ENCODE results near the gene PARP14.
"Not testable (repeated sequence)": the region's sequence is repeated elsewhere in the genome, so short reads cannot be mapped to it uniquely, and the experiment has no call there.

PARP14 gene

DNA sequence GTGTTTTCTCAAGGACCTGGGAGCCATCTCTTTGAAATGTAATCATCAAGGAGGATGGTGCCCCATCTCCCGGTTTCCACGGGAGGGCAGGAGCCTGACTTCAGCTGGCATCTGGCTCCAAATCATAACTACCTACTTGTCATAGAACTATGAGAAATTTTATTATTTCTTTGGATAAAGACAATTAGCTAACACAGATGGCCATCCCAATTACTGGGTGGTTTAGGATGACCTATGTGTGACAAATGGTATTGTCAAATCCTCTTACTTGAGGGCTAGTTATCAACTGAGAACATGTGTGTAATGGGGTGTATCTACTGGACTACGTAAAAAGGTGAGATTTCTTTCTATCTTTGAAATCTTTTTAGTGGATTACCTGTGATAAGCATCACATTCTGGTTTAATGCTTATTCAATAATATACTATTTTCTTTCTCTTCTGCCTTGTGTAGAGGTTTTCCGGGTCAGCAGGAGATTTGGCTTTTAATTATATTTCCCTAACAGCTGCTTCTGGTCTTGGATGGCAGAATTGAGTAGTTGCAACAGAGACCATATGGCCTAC is 15.3 kb upstream of the PARP14 start:
- H3K4me3 Mint-ChIP-seq: no peak overlapping the region
- peaks cover 7% of the 10 kb centered on the region for H3K9me3 Mint-ChIP-seq
- no peaks in the 10 kb centered on the region for H3K36me3 Mint-ChIP-seq (ENCODE audit: low read depth)
- no peak overlapping the region for H3K27ac Mint-ChIP-seq
- H3K27me3 Mint-ChIP-seq: peaks cover 9% of the 10 kb centered on the region
- no peak for DNase-seq
- H3K4me1 Mint-ChIP-seq (ENCODE audit: low read depth): peaks cover 26% of the 10 kb centered on the region

DNA sequence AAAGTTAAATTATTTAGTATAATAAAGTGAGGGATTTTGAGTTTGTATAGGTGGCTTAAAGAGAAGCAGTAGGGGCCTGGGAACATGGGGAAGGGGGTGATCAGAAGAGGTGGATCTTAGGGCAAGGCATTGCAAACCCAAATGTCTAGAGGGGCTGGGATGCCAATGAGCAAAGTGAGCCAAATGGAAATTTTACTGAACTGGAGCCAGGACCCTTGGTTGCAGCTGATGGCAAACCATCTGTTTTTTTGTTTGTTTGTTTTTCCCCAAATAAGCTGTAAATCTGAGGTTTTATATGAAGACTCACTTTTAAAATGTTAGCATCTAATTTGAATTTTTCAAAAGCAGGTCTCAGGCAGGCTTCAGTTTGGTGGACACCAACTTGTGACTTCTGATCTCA is 14.8 kb upstream of the PARP14 start:
- no peaks in the 10 kb centered on the region for H3K36me3 Mint-ChIP-seq (ENCODE audit: low read depth)
- no peak for DNase-seq
- peaks cover 4% of the 10 kb centered on the region for H3K9me3 Mint-ChIP-seq
- peaks cover 26% of the 10 kb centered on the region for H3K4me1 Mint-ChIP-seq (ENCODE audit: low read depth)
- no peak overlapping the region for H3K4me3 Mint-ChIP-seq
- H3K27me3 Mint-ChIP-seq: peaks cover 9% of the 10 kb centered on the region
- H3K27ac Mint-ChIP-seq: no peak overlapping the region

DNA sequence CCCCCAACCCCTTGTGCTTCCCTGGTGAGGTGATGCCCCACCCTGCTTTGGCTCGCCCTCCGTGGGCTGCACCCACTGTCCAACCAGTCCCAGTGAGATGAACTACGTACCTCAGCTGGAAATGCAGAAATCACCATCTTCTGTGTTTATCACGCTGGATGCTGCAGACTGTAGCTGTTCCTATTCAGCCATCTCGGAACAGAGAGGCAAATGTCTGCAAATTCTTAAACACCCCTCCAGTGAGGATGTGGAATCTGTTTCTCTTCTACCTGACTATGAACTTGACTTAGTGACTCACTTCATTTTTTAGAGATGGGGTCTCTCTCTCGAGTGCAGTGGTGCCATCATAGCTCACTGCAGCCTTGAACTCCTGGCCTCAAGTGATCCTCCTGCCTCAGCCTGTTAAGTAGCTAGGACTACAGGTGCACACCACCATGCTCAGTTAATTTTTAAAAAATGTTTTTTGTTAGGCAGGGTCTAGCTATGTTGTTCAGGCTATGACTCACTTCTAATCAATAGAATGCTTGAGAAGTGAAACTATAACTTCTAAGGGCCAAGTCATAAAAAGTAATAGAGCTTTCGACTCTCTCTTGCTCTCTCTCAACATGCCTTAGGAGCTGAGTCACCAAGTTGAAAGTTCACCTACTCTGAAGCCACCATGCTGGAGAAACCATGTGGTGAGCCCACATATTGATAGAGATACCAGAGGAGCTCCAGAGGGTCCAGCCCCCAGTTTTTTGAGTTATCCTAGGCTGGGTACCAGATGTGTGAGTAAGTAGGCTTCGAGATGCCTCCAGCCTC is 11.5 kb upstream of the PARP14 start:
- Mint-ChIP-seq H3K4me3 (peak overlapping the region; percentile 23), H3K27me3 (peaks cover 5% of the 10 kb centered on the region)

DNA sequence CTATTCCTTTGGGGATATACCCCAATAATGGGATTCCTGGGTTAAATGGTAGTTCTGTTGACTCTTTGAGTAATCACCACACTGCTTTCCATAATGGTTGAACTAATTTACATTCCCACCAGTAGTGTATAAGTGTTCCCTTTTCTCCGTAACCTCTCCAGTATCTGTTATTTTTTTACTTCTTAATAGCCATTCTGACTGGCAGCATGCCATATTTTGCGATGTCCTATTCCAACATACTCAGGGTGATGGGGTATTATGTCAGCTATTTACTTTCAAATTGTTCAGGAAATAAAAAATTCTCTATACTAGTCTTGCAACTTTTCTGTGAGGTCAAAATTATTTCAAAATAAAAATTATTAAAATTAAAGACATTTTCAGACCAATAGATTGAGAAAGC is 9.1 kb upstream of the PARP14 start:
- H3K36me3 Mint-ChIP-seq (ENCODE audit: low read depth): no peaks in the 10 kb centered on the region
- DNase-seq: no peak
- H3K27ac Mint-ChIP-seq: no peak overlapping the region
- no peak overlapping the region for H3K4me3 Mint-ChIP-seq
- H3K9me3 Mint-ChIP-seq: no peaks in the 10 kb centered on the region
- H3K27me3 Mint-ChIP-seq: peaks cover 5% of the 10 kb centered on the region
- H3K4me1 Mint-ChIP-seq (ENCODE audit: low read depth): peaks cover 19% of the 10 kb centered on the region

More for the DNA sequence above, 11.5 kb upstream of the PARP14 start:
- Mint-ChIP-seq H3K4me1 (ENCODE audit: low read depth) (peaks cover 16% of the 10 kb centered on the region), H3K9me3 (no peaks in the 10 kb centered on the region), H3K27ac (peak overlapping the region; percentile 87), H3K36me3 (ENCODE audit: low read depth) (no peaks in the 10 kb centered on the region)
- DNase-seq: no peak

DNA sequence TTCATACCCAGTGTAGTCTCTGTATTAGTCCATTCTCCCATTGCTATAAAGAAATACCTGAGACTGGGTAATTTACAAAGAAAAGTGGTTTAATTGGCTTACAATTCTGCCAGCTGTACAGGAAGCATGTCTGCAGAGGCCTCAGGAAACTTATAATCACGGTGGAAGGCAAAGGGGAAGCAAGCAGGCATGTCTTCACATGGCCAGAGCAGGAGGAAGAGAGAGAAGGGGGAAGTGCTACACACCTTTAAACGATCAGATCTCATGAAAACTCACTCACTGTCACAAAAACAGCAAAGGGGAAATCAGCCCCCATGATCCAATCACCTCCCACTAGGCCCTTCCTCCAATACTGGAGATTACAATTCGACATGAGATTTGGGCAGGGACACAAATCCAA is 6.3 kb upstream of the PARP14 start:
- Mint-ChIP-seq H3K9me3 (no peaks in the 10 kb centered on the region), H3K36me3 (ENCODE audit: low read depth) (no peaks in the 10 kb centered on the region), H3K4me3 (no peak overlapping the region), H3K27me3 (no peaks in the 10 kb centered on the region), H3K27ac (no peak overlapping the region), H3K4me1 (ENCODE audit: low read depth) (peaks cover 25% of the 10 kb centered on the region)
- no peak for DNase-seq

DNA sequence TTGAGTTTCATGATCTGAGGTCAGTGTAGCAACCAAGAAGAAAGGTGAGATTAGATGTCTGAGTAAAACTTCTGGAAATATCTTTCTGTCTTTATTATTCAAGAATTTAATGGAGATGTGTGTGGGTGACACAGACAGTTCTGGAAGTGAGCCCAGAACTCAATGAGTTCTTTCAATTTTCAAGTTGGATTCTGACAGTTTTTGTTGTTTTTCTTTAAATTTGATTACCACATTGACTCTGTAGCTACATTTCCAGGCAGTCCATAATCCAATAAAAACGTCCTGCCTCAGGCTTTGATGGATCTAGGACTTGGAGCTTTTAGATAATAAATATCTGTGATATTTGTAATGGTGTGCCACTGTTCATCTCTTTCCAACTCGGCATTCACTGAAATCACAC is 3.9 kb upstream of the PARP14 start:
- no peaks in the 10 kb centered on the region for H3K27me3 Mint-ChIP-seq
- H3K9me3 Mint-ChIP-seq: no peaks in the 10 kb centered on the region
- peaks cover 35% of the 10 kb centered on the region for H3K4me1 Mint-ChIP-seq (ENCODE audit: low read depth)
- no peak for DNase-seq
- peaks cover 14% of the 10 kb centered on the region for H3K36me3 Mint-ChIP-seq (ENCODE audit: low read depth)
- H3K4me3 Mint-ChIP-seq: no peak overlapping the region
- no peak overlapping the region for H3K27ac Mint-ChIP-seq

DNA sequence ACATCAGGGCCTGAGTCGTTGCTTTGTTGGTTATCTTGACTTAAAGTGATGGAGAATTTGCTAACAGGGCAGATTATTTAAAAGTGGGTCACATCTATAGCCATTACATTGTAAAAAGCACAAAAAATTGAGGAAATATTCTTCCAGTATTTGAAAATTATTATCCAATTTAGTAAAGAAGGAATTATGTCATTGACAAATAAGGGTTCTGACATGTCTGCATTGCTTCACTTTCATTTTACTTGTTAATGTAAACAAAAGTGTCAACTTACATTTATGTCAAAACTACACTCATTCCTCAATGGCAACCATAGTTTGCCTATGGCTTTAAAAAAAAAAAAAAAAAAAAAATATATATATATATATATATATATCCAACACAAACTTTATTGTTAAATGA is 3.4 kb upstream of the PARP14 start:
- Mint-ChIP-seq H3K4me1 (ENCODE audit: low read depth) (peaks cover 40% of the 10 kb centered on the region), H3K4me3 (no peak overlapping the region), H3K9me3 (no peaks in the 10 kb centered on the region), H3K27ac (no peak overlapping the region), H3K27me3 (no peaks in the 10 kb centered on the region), H3K36me3 (ENCODE audit: low read depth) (peaks cover 14% of the 10 kb centered on the region)
- DNase-seq: no peak

DNA sequence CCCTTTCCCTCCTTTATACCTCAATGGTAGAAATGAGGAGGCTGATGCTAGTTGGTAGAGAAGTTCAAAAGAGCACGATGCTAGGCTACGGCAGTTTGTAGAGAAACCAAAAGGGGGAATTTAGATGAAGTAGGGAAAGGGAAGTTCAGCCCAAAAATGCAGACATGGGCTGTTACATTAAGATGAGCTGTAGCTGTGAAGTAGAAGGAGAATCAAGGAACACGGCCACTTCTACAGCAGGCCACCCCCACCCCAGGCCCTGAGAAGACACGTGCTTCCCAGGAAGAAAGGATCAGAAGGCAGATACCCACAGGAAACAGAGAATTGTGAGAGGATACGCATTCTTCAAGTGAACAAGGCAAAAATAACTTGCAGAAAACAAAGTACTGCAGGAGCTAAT is 2.1 kb upstream of the PARP14 start:
- no peak for DNase-seq
- Mint-ChIP-seq H3K27me3 (no peaks in the 10 kb centered on the region), H3K27ac (peak overlapping the region; percentile 23), H3K36me3 (ENCODE audit: low read depth) (peaks cover 14% of the 10 kb centered on the region), H3K4me1 (ENCODE audit: low read depth) (peaks cover 53% of the 10 kb centered on the region), H3K9me3 (no peaks in the 10 kb centered on the region), H3K4me3 (no peak overlapping the region)

DNA sequence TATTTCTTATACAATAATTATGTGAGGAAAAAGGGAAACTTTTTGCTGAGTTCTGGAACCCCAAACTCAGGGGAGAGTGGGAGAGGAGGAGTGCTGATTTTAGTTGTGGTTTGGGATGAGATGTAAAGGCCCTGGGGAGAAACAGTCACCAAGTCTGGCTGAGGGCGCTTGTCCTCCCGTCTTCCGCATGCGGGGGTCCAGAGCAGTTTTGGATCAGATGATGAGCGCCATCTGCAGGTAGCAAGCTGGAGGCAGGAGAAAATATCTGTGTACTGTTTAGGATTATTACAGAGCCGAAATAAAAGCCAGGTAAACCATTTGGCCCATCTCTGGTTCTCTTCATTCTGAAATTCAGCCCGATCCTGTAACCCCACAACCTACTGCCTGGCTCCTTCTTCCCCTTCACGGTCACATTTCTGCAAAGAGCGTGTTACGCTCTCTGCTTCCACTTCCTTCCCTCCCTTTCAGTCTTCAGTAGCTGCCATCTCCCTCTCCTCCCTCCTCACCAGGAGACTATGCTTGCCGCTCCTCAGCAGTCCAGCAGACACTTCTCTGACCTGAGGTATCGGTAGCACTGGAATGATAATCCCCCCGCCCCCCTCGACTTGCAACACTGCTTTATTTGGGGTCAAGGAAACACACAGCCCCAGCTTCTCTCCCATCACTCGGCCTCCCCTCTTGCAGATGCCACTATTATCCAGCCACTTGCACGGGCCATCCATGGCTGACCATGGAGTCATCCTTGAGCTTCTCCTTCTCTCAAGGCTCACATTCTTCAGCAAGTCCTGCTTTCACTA is 1.4 kb upstream of the PARP14 start:
- Mint-ChIP-seq H3K4me1 (ENCODE audit: low read depth) (peaks cover 58% of the 10 kb centered on the region), H3K9me3 (no peaks in the 10 kb centered on the region), H3K27me3 (no peaks in the 10 kb centered on the region), H3K4me3 (peak overlapping the region; percentile 90), H3K27ac (peak overlapping the region; percentile 99), H3K36me3 (ENCODE audit: low read depth) (peaks cover 15% of the 10 kb centered on the region)
- DNase-seq: peak; percentile 81

DNA sequence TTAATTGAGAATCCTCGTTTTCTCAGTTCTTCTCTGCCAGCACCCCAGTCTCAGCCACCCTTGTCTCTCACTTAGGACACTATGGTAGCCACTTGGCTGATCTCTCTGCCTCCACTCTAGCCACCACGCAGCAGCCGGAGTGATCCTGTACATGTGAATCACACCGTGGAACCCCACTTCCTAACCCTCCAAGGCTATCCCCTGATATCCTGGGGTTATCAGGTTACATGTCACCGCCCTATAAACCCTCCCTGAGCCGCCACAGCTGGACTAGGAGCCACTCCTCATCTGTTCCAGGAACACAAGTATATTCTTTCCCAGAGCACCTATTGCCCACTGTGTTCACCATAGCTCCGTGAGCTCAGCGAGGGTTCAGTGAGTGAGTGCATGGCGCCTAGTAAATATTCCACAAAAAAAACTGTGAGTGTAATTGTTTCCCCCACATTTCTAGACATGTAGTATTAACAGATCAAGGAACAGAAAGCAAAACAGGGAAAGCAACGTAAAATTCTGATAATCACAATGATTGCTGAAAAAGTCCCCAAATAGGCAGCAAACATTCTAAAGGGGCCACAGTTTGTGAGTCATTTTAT is 661 bp upstream of the PARP14 start:
- H3K36me3 Mint-ChIP-seq (ENCODE audit: low read depth): peaks cover 22% of the 10 kb centered on the region
- DNase-seq: peak; percentile 58
- peak overlapping the region; percentile 99 for H3K27ac Mint-ChIP-seq
- H3K4me1 Mint-ChIP-seq (ENCODE audit: low read depth): peaks cover 59% of the 10 kb centered on the region
- no peaks in the 10 kb centered on the region for H3K27me3 Mint-ChIP-seq
- peak overlapping the region; percentile 90 for H3K4me3 Mint-ChIP-seq
- no peaks in the 10 kb centered on the region for H3K9me3 Mint-ChIP-seq

DNA sequence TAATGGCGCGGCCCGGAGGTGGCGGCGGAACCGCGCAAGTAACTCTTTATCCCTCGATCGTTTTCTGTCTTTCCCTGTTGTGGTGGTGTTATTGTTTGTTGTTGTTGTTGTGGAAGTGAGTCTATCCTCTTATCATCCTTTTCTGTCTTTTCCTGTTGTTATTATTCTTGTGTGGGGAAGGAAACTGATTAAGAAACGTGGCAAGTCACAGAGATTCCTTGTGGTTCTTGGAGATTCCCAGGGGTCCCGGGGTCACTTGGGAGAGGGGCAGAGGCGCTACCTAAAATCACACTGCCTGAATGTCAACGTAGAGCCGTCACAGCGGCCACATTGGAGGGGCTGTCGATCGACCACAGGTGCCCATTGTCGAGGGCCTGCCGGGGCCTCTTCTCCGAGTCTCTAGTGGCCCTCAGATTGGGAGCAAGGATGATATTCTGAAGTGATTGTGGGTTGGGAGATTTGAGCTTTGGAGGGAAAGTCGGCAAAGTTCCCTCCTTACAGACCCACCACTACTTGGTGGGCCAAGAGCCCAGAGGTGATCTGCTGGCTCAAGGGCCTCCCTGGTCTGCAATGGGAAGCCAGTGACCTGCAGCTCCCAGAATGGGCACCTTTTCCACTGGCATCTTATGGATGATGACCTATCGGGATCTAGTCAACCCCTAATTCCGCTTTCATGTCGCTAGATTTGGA is 790 bp downstream of the PARP14 start:
- Mint-ChIP-seq H3K9me3 (no peaks in the 10 kb centered on the region), H3K27me3 (no peaks in the 10 kb centered on the region), H3K27ac (peak overlapping the region; percentile 99), H3K36me3 (ENCODE audit: low read depth) (peaks cover 30% of the 10 kb centered on the region), H3K4me3 (peak overlapping the region; percentile 90), H3K4me1 (ENCODE audit: low read depth) (peaks cover 59% of the 10 kb centered on the region)
- DNase-seq: peak; percentile 42

DNA sequence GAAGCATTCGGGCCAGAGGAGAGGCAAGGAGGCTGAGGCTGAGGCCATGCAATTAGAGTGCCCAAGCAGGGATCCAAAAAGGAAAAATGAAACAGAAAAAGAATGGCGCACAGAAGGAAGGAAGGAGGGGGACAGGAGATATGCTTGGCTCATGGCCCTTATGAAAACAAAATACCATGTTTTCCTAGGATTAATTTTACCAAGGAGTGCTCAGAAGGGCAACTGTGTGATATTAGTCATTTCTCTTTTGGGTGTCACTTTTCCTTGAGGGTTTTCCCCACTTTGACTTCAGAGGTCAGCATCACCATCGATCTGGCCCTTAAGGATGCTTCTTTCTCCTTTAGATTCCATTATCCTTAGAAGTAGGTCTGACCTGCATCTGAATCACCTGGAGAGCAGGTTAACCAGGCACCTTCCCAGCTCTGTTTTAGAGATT is 1.4 kb downstream of the PARP14 start:
- H3K4me1 Mint-ChIP-seq (ENCODE audit: low read depth): peaks cover 64% of the 10 kb centered on the region
- H3K36me3 Mint-ChIP-seq (ENCODE audit: low read depth): peaks cover 30% of the 10 kb centered on the region
- no peaks in the 10 kb centered on the region for H3K9me3 Mint-ChIP-seq
- DNase-seq: no peak
- H3K27me3 Mint-ChIP-seq: no peaks in the 10 kb centered on the region
- peak overlapping the region; percentile 90 for H3K4me3 Mint-ChIP-seq
- H3K27ac Mint-ChIP-seq: peak overlapping the region; percentile 99

DNA sequence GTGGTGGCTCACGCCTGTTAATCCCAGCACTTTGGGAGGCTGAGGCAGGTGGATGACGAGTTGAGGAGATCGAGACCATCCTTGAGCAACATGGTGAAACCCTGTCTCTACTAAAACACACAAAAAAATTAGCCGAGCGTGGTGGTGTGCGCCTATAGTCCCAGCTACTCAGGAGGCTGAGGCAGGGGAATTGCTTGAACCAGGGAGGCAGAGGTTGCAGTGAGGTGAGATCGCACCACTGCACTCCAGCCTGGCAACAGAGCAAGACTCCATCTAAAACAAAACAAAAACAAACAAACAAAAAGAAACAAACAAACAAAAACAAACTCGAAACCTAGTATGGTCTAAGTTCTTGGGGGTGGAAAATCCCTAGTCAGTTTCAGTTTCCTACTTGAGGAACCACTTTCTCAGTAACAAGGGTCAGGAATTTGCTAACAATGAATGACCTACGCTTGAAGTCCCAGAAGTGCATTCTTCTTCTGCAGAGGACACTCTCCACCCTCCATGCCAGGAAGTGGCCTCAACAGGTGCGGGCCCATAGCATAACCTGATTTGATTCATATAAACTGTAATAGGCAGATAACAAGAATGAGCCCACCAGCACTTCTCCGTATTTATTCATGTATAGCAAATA is 2.3 kb downstream of the PARP14 start:
- H3K9me3 Mint-ChIP-seq, H3K27me3 Mint-ChIP-seq, DNase-seq: not testable (repeated sequence)
- Mint-ChIP-seq H3K27ac (peak overlapping the region; percentile 53), H3K4me1 (ENCODE audit: low read depth) (peaks cover 66% of the 10 kb centered on the region), H3K4me3 (peak overlapping the region; percentile 90), H3K36me3 (ENCODE audit: low read depth) (peaks cover 30% of the 10 kb centered on the region)

DNA sequence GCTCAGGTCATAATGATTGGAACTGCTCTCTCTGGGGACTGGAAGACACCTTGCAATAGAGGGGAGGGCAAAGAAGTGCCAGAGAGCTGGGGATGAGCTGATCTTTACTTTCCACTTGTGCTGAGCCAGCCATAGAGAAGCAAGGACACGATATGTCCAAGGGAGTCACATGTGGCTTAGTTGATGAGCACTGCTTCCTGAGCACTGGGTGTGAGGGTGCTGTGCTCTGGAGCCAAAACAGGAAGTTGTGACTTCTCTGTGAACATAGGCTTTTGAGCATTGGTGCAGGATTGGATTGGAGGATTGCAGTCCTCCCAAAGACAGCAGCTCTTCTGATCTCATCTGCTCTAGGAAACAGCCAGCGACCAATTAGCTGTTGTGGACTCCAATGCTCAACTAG is 6.7 kb downstream of the PARP14 start:
- peaks cover 30% of the 10 kb centered on the region for H3K4me1 Mint-ChIP-seq (ENCODE audit: low read depth)
- H3K27ac Mint-ChIP-seq: peak overlapping the region; percentile 38
- no peaks in the 10 kb centered on the region for H3K27me3 Mint-ChIP-seq
- no peak overlapping the region for H3K4me3 Mint-ChIP-seq
- DNase-seq: no peak
- H3K36me3 Mint-ChIP-seq (ENCODE audit: low read depth): peaks cover 20% of the 10 kb centered on the region
- H3K9me3 Mint-ChIP-seq: no peaks in the 10 kb centered on the region

All from activated T-cell treated with anti-CD3 and anti-CD28 coated beads, Interleukin-2, amount 50 U/mL, for 24 hours (primary cell).